ENCODE data around the gene VPS41. TPM values are rescaled to one million over a fixed set of nuclear protein-coding genes. Genes with fewer than 3 reads are reported as not detected.
A peak's percentile ranks its signal among the peaks of the same experiment; 100 is the strongest.

The VPS41 gene
- total RNA-seq, 1 donor from 2014 or later, result 125 TPM

DNA sequence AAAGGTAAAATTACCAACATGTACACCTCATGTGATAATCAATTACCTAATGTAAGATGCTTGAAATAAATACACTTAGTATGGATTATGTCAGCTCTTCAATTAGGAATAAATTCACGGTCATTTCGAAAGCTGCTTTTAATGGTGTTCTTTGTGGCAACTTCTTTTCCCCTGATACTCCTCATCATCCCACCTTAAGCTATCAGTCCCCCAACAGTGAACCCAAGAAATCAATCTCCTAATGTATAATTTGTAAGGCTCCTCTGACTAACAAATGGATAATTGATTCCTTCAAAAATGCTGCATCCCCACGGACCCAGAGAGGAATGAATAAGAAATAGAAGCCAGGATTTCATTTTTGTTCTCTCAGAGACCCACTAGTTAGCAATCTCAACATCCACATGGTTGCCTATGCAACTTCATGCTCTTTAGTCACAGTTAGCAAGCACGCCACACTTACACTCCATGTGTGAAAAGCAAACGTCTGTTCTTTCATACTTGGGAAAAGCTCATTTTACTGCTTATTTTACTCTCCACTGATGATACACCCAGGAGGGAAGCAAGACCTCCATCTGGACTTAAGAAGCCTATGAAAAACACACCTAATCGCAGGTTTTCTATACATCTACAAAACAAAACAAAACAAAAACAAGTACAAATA, 70.1 kb downstream of the VPS41 start:
- no peak overlapping the region for H3K4me3 Mint-ChIP-seq (ENCODE audit: low read depth)
- peaks cover 16% of the 10 kb centered on the region for H3K4me1 Mint-ChIP-seq (ENCODE audit: low read depth)
- TF ChIP-seq, protein P1, sequence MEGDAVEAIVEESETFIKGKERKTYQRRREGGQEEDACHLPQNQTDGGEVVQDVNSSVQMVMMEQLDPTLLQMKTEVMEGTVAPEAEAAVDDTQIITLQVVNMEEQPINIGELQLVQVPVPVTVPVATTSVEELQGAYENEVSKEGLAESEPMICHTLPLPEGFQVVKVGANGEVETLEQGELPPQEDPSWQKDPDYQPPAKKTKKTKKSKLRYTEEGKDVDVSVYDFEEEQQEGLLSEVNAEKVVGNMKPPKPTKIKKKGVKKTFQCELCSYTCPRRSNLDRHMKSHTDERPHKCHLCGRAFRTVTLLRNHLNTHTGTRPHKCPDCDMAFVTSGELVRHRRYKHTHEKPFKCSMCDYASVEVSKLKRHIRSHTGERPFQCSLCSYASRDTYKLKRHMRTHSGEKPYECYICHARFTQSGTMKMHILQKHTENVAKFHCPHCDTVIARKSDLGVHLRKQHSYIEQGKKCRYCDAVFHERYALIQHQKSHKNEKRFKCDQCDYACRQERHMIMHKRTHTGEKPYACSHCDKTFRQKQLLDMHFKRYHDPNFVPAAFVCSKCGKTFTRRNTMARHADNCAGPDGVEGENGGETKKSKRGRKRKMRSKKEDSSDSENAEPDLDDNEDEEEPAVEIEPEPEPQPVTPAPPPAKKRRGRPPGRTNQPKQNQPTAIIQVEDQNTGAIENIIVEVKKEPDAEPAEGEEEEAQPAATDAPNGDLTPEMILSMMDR (IDR thresholded peaks at IDR 0.05; ENCODE audit: unreplicated experiment), result no peak
- no peaks in the 10 kb centered on the region for H3K27me3 Mint-ChIP-seq
- peaks cover 3% of the 10 kb centered on the region for H3K36me3 Mint-ChIP-seq (ENCODE audit: insufficient read depth)
- no peak overlapping the region for H3K27ac Mint-ChIP-seq
- no peak for DNase-seq (ENCODE audit: low spot score, unreplicated experiment)
- peaks cover 4% of the 10 kb centered on the region for H3K9me3 Mint-ChIP-seq (ENCODE audit: low read depth)

DNA sequence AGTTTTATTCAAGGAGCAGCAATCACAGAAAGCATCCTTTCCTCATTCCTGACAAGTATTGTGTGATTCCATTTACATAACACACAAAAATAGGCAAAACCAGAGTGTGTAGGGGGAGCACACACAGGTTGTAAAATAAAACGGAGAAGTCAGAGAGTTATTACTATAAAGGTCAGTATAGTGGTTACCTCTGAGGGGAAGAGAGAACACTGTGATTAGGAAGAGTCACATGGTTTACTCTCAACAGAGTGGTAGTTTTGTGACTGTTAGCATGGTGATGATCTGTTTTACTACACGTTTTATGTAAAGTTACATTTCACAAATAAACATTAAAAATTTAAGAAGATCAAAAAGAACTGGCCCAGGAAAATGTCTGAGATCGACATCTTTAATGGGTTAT, 74.6 kb downstream of the VPS41 start:
- Mint-ChIP-seq H3K4me1 (ENCODE audit: low read depth) (peaks cover 56% of the 10 kb centered on the region), H3K36me3 (ENCODE audit: insufficient read depth) (peaks cover 3% of the 10 kb centered on the region), H3K4me3 (ENCODE audit: low read depth) (no peak overlapping the region), H3K27ac (peak overlapping the region; percentile 63), H3K9me3 (ENCODE audit: low read depth) (peaks cover 11% of the 10 kb centered on the region), H3K27me3 (no peaks in the 10 kb centered on the region)
- TF ChIP-seq, protein P1 (IDR thresholded peaks at IDR 0.05; ENCODE audit: unreplicated experiment), result no peak
- no peak for DNase-seq (ENCODE audit: low spot score, unreplicated experiment)

DNA sequence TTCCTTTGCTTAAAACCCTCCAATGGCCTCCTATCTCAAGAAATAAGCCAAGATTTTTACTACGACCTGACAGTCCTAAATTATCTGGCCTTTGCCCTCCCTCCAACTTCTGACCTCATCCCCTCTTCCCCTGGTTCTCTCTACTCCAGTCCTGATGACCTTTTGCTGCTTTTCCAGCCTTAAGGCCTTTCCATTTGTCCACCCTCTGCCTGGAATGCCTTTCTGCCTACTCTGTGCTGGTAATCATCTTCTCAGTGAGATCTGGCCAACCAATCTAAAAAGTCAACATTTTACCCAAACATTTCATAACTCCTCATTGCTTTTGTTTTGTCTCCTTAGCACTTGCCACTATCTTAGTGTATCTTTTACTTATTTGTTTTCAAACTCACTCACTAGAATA, 75.7 kb downstream of the VPS41 start:
- peak overlapping the region; percentile 77 for H3K27ac Mint-ChIP-seq

DNA sequence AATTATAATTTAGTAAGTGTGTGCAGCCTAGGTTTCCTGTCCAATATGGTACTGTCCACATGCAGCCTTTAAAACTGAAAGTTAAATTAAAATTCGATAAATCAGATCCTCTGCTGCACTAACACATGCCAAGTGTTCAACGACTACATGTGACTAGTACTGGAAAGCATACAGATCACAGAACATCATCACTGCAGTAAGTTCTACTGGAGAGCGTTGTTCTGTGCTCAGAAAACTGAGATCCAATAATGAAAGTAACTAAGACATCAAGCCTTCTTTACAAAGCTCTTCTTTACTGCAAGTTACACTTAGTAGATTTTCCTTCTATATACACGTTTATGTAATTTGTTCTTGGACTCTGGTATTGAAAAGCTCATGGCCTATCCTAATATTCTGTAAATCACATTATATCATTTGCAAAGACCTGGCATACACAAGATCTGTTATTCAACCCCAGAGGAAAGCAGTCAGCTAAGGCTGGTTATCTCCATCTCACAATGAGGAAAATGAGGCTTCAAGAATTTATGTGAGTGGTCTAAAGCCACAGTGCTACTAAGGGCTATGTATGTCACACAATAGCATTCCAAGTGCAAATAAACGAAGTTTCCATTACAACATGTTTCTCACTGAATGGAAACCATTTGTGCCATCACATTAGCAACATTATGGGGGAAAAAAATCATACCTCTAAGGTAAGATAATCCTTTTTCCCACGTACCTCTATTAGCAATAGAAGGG, 77.6 kb downstream of the VPS41 start:
- H3K27ac Mint-ChIP-seq, result peak overlapping the region; percentile 43
- H3K4me1 Mint-ChIP-seq (ENCODE audit: low read depth), result peaks cover 53% of the 10 kb centered on the region
- H3K36me3 Mint-ChIP-seq (ENCODE audit: insufficient read depth), result peaks cover 2% of the 10 kb centered on the region
- H3K4me3 Mint-ChIP-seq (ENCODE audit: low read depth), result no peak overlapping the region
- H3K9me3 Mint-ChIP-seq (ENCODE audit: low read depth), result peaks cover 7% of the 10 kb centered on the region
- no peak for DNase-seq (ENCODE audit: low spot score, unreplicated experiment)
- H3K27me3 Mint-ChIP-seq, result no peaks in the 10 kb centered on the region
- TF ChIP-seq, protein P1 (IDR thresholded peaks at IDR 0.05; ENCODE audit: unreplicated experiment), result no peak

More for the DNA sequence above, 75.7 kb downstream of the VPS41 start:
- Mint-ChIP-seq H3K4me3 (ENCODE audit: low read depth) (no peak overlapping the region), H3K36me3 (ENCODE audit: insufficient read depth) (peaks cover 3% of the 10 kb centered on the region), H3K4me1 (ENCODE audit: low read depth) (peaks cover 54% of the 10 kb centered on the region), H3K9me3 (ENCODE audit: low read depth) (peaks cover 11% of the 10 kb centered on the region), H3K27me3 (no peaks in the 10 kb centered on the region)
- no peak for DNase-seq (ENCODE audit: low spot score, unreplicated experiment)
- TF ChIP-seq, protein P1 (IDR thresholded peaks at IDR 0.05; ENCODE audit: unreplicated experiment), result no peak

DNA sequence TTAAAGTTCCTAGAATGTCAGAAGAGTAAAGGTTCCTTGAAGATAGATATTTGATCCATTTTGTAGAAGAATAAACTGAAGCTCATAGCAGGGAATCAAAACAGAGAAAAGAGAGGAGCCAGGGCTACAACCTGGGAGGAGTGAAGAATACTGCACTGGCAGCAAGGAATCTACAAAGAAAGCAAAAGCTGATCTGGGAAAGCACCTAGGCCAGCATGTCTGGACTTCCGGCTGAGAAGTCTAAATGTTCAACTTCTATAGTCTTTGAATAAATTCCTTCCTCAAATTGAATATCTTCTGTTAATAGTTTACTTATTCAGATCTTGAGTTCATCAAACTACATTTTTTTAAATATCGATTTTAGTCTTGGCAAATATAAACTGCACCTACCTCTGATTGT, 78.2 kb downstream of the VPS41 start:
- Mint-ChIP-seq H3K4me3 (ENCODE audit: low read depth) (no peak overlapping the region), H3K27me3 (no peaks in the 10 kb centered on the region), H3K4me1 (ENCODE audit: low read depth) (peaks cover 58% of the 10 kb centered on the region), H3K36me3 (ENCODE audit: insufficient read depth) (peaks cover 2% of the 10 kb centered on the region), H3K27ac (peak overlapping the region; percentile 21), H3K9me3 (ENCODE audit: low read depth) (peaks cover 7% of the 10 kb centered on the region)
- no peak for DNase-seq (ENCODE audit: low spot score, unreplicated experiment)
- TF ChIP-seq, protein P1 (IDR thresholded peaks at IDR 0.05; ENCODE audit: unreplicated experiment), result no peak
